Left lobe of liver (tissue), 2 donors: ENCODE measurements around the gene DHRS12. TPM values are rescaled to one million over a fixed set of nuclear protein-coding genes. Genes with fewer than 3 reads are reported as not detected.
A peak's percentile ranks its signal among the peaks of the same experiment; 100 is the strongest.

Experiments used
- ATAC-seq: fragments of 200-7000 bp; cut with Tn5 transposase; one replicate; pipeline ENCODE4 v1.9.1; 2020; ENCODE audit warnings: mild to moderate bottlenecking, moderate library complexity
- DNase-seq: peaks from one replicate; pipeline ENCODE4 v3.0.0-alpha.2; 2020; ENCODE audit warnings: low spot score
- total RNA-seq: library from RNA; stranded (reverse); gene quantifications from one replicate; pipeline ENCODE4 v1.2.1, GENCODE V29; 2021
- donor health status: DM: no; HTN: no; CAD: no; lungs with moderate emphysema.
- donor health status: DM: no; HTN: yes; CAD: no.

The DHRS12 gene
- total RNA-seq, 1 donor from 2014 or later: 14.8 TPM

DNA sequence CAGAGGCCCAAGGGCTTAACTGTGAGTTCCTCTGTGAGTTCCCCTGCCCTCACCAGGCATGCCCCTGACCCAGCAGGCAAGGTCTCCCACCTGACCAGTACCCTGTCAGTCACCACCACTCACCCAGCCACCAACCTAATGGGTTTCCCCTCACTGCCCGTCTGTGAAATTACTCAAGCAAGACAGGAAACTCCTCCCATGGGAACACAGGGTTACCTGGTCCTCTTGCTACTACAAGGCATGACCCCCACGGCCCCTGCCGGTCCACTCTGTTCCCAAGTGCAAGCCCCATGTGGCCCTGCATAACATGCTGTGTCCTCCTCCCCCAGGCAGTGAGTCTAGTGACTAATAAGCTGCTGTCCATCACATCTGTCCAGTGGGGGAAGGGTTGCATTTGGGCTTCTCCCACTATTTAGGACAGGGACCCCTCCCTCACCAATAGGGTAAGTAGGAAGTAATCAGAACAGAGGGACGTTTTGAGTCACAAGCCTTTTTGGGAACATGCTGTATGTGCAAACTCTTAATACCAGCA, 8.0 kb upstream of the DHRS12 start:
- no peak for ATAC-seq
- no peak for DNase-seq

- DNase-seq (no peak), ATAC-seq (no peak)
Measured at GRCh38 chr13:51811046-51811445, 7.1 kb upstream of the DHRS12 start.

- no peak for ATAC-seq
- no peak for DNase-seq
Measured at GRCh38 chr13:51808811-51809210, 4.8 kb upstream of the DHRS12 start.

DNA sequence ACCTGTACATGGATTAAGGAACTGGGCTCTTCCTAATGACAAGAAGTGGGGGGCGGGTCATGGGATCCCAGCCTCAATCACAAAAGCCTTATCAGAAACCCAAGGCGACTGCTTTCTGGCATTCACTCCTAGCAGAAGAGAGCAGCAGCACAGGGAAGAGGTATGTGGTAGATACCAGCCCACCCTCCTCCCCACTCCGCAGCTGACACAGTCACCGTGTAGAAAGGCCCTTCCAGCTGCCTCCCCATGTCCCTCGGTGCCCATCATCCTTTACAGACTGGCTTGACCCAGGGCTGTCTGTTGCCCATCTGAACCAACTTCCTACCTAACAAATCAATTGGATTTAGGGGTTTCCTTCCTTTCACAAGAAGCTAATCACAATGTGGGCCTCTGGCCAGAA, 3.1 kb upstream of the DHRS12 start:
- ATAC-seq (no peak), DNase-seq (no peak)

GRCh38 chr13:51806566-51806965, 2.6 kb upstream of the DHRS12 start:
- ATAC-seq: no peak

GRCh38 chr13:51805925-51806324, 2.0 kb upstream of the DHRS12 start:
- DNase-seq (no peak), ATAC-seq (no peak)

More at GRCh38 chr13:51806566-51806965, 2.6 kb upstream of the DHRS12 start:
- DNase-seq: no peak

DNA sequence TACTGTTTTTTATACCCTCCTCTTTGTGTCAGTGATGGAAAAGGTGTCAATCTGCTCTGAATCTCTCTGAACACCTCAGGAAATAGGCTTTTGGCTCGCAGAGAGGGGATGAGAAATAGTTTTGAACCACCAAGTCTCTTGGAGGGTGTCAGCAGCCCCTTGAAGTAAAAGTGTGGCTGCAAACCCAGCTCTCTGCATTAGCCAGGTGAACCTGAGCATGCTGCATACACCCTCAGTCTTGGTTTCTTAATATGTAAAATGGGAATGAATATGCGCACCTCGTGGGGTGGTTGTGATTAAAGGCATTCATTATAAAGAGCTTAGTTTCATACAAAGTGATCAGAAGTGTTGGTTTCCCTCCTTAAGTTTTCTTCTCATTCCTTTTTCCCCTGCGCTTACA, 1.4 kb upstream of the DHRS12 start:
- DNase-seq: no peak
- ATAC-seq: no peak

DNA sequence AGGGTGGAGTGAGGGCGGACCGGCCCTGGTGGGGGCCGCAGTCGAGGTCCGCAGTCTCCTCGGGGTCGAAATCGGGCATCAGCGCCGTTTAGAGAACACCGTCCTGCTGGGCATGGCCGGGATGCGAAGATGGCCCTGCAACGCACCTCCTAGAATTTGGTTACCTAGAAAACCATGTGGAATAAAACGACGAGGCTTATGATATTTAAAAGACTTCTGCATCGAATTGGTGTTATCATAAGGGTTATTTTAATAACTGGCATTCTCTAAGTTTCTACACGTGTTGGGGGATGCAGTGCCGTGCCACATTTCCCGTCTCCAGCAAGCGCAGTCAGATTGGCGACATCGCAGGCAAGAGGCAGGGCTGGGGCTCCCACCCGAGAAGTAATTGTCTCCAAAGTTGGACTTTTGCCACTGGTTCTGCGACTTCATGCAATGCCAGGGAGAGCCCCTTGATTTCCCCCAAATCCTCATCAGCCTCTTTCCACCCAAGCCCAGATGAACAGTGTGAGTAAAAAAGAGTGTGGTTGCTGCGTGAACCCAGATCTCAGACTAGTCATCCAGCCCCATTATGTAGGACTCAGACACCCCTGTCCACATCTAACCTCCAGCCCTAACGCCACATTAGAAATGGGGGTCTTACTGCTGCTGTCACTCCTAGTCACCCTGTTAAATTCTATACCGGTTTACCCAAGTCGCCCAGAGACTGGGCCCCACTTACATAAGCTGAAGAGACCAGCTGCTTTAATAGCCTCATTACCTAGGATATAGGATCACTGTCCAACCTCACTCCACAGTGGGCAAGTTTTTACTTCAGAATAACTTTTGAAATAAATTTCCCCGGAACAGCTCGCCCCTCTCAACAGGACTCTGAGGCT, 571 bp upstream of the DHRS12 start:
- DNase-seq: no peak
- no peak for ATAC-seq

- ATAC-seq: no peak
- no peak for DNase-seq
Measured at GRCh38 chr13:51802631-51803418, 1.1 kb downstream of the DHRS12 start.

DNA sequence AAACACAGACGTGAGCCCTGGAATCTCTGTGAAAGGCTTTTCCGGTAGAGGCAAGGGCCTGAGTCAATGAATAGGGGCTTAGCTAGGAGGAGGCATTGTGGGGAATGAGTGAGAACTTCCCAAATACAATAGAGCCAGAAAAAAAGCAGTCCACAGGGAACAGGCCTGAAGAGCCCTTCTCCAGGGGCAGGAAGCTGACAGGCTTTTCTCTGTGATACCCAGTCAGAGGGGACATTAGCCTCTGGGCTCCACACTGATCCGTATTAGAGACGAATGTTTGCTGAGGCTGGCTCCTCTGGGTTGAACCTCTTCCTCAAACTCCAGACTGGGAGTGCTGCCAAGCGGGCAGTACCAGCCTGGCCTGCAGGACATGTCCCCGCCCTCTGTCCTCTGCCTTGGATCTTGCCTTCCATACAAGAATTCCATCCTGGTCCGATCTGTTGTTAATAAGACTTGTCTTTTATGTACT, 2.3 kb downstream of the DHRS12 start:
- ATAC-seq (peak; percentile 49), DNase-seq (peak; percentile 91)

GRCh38 chr13:51800486-51800885, 3.5 kb downstream of the DHRS12 start:
- ATAC-seq: peak; percentile 50
- peak; percentile 90 for DNase-seq

- ATAC-seq (no peak), DNase-seq (no peak)
Measured at GRCh38 chr13:51799261-51799660, 4.7 kb downstream of the DHRS12 start.

- DNase-seq: no peak
Measured at GRCh38 chr13:51797664-51798488, 6.1 kb downstream of the DHRS12 start.

GRCh38 chr13:51796546-51796945, 7.4 kb downstream of the DHRS12 start:
- no peak for DNase-seq
- ATAC-seq: no peak

More at GRCh38 chr13:51797664-51798488, 6.1 kb downstream of the DHRS12 start:
- ATAC-seq: peak; percentile 66

DNA sequence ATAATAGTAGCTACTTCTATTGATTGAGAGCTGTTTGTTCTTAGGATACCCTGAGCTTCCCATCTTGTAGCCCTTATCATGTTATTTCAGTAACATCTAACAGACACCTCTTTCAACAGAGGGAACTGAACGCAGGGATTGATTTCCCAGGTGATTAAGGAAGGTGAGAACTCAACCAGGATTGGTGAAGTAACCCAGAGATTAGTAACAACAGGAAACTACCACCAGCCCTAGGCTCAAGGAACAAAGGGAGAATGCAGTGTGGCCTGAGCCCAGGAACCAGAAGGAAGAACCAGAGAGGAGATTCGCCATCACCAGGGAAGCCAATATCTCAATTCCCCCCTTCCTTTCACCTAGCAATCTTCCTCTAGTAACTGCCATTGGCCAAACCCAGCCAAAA, 8.5 kb downstream of the DHRS12 start:
- DNase-seq (no peak), ATAC-seq (no peak)

DNA sequence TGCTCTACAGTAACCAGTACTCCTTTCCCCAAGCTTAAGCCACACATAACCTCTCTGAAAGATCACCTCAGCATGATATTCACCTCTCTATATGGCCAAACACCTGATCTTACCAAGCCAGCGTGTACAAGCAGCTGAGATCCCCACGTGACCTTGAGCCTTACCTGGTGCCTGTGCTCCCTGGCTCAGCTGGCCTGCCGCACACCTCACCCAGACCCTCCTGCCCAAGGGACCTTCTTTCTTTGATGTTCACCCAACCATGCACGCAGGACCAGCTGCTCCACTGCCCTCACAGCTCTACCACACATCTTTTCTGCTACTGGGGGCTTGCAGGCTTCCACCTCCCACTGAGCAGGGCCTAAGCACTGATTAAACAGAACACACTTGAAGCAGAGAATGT, 9.0 kb downstream of the DHRS12 start:
- ATAC-seq (no peak), DNase-seq (no peak)

DNA sequence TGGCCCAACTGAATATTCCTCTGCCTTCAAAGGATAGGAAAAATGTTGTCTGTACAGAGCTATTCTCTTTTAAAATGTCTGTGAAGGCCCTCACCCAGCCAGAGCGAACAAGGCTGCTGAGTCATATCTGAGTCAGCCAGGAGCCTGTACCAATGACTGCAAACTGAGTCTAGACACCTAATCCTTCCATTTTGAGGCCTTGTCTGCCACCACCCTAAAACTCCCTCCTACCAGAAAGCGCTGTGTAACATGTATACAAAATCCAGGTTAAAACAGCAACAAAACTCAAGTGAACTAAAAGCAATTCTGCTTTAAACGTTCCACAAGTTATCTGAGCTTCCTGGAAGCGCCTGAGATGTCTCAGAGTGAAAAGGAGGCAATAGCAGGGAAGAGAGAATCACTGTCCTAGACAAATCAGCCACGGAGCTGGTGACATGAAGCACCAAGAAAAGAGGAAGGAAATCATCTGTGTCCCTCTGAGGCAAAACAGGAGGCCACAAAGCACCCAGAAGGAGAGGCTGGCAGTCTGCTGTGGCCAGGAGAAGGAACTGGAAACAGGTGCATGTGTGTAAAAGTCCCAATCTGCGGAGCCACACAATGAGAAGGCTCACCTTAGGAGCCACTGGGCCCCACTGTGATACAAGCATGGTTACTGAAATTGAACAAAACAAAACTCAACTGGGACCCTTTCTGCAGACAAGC, 10.2 kb downstream of the DHRS12 start:
- no peak for DNase-seq
- no peak for ATAC-seq

- no peak for ATAC-seq
- no peak for DNase-seq
Measured at GRCh38 chr13:51786425-51787265, 17.3 kb downstream of the DHRS12 start.
